ENCODE data around the gene NCAPG2.
A peak's percentile ranks its signal among the peaks of the same experiment; 100 is the strongest.
"Not testable (repeated sequence)": the region's sequence is repeated elsewhere in the genome, so short reads cannot be mapped to it uniquely, and the experiment has no call there.

The NCAPG2 gene

GRCh38 chr7:158706710-158707590, 2.3 kb upstream of the NCAPG2 start:
- TF ChIP-seq, protein P1, sequence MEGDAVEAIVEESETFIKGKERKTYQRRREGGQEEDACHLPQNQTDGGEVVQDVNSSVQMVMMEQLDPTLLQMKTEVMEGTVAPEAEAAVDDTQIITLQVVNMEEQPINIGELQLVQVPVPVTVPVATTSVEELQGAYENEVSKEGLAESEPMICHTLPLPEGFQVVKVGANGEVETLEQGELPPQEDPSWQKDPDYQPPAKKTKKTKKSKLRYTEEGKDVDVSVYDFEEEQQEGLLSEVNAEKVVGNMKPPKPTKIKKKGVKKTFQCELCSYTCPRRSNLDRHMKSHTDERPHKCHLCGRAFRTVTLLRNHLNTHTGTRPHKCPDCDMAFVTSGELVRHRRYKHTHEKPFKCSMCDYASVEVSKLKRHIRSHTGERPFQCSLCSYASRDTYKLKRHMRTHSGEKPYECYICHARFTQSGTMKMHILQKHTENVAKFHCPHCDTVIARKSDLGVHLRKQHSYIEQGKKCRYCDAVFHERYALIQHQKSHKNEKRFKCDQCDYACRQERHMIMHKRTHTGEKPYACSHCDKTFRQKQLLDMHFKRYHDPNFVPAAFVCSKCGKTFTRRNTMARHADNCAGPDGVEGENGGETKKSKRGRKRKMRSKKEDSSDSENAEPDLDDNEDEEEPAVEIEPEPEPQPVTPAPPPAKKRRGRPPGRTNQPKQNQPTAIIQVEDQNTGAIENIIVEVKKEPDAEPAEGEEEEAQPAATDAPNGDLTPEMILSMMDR (IDR thresholded peaks at IDR 0.05; ENCODE audit: low read depth, low read length), result no peak
- H3K4me3 ChIP-seq (ENCODE audit: low read depth, low read length), result no peak overlapping the region; the same call in 1 of the 2 replicates

DNA sequence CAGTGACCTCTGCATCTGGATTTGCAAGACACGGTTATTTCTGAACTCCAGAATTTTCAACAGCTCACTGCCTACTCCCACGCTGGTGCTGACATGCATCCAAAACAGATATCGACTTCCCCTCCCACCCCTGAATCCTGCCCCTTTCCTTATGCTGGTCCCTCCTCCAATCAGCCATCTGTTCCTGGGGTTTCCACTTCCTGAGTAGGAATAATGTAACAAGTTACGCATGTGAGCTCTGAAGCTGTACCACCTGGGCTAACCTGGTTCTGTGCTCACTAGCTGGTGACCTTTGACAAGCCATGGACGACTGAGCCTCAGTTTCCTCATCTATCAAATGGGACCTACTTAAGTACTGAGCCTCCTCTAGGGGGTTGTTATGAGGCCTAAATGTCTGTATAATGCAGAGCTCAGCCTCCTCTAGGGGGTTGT, 1.7 kb upstream of the NCAPG2 start:
- no peaks in the 10 kb centered on the region for H3K27me3 ChIP-seq
- H3K4me1 ChIP-seq, result no peaks in the 10 kb centered on the region
- peaks cover 4% of the 10 kb centered on the region for H3K36me3 ChIP-seq
- no peak for DNase-seq
- no peaks in the 10 kb centered on the region for H3K9me3 ChIP-seq
- TF ChIP-seq, protein P1 (IDR thresholded peaks at IDR 0.05; ENCODE audit: low read depth, low read length), result no peak
- no peak overlapping the region for H3K4me3 ChIP-seq (ENCODE audit: low read depth, low read length)

More at GRCh38 chr7:158706710-158707590, 2.3 kb upstream of the NCAPG2 start:
- no peaks in the 10 kb centered on the region for H3K9me3 ChIP-seq
- no peaks in the 10 kb centered on the region for H3K36me3 ChIP-seq
- no peak for DNase-seq
- H3K4me1 ChIP-seq, result no peaks in the 10 kb centered on the region
- H3K27me3 ChIP-seq, result no peaks in the 10 kb centered on the region

DNA sequence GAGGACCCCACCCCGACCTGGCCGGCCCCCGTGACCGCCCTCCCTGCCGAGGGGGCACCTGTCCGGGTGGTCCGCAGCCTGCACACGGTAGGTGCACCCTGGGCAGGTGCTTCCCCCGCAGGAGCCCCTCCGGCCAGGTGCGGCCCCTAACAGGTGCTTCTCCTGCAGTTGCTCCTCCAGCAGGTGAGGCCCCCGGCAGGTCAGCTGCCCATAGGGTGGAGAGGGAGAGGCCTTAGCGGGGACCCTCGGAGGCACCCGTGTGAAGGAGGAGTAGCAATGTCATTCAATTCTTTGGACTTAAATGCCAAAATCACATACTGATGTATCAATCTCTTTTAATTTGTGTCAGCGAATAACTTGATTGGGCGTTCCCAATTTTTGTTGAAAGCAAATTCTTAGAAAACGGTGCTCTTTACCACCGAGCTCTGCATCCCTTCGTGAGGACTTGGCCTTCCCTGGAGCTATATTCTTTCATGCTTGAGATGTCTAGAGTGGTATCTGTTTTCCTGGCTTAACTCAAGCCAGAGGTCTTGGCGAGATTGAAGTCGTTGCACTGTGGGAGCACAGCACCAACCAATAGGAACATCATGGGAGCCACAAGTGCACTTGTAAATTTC, 738 bp upstream of the NCAPG2 start:
- TF ChIP-seq, protein P1 (IDR thresholded peaks at IDR 0.05; ENCODE audit: low read depth, low read length), result no peak
- H3K27me3 ChIP-seq, result no peaks in the 10 kb centered on the region
- peak overlapping the region; percentile 81 for H3K4me3 ChIP-seq (ENCODE audit: low read depth, low read length)
- H3K36me3 ChIP-seq, result peaks cover 8% of the 10 kb centered on the region
- no peaks in the 10 kb centered on the region for H3K9me3 ChIP-seq
- no peak for DNase-seq
- H3K4me1 ChIP-seq, result no peaks in the 10 kb centered on the region

GRCh38 chr7:158703679-158704523, 703 bp downstream of the NCAPG2 start:
- Histone ChIP-seq H3K4me3 (ENCODE audit: low read depth, low read length) (peak overlapping the region; percentile 81), H3K36me3 (peaks cover 15% of the 10 kb centered on the region)
- not testable (repeated sequence) for H3K9me3 ChIP-seq, H3K4me1 ChIP-seq, DNase-seq, H3K27me3 ChIP-seq

GRCh38 chr7:158702944-158703343, 1.7 kb downstream of the NCAPG2 start:
- Histone ChIP-seq H3K36me3 (peaks cover 23% of the 10 kb centered on the region), H3K27me3 (no peaks in the 10 kb centered on the region), H3K9me3 (no peaks in the 10 kb centered on the region), H3K4me1 (no peaks in the 10 kb centered on the region), H3K4me3 (ENCODE audit: low read depth, low read length) (peak overlapping the region; percentile 81)
- TF ChIP-seq, protein P1 (IDR thresholded peaks at IDR 0.05; ENCODE audit: low read depth, low read length), result no peak
- DNase-seq, result no peak

GRCh38 chr7:158702196-158702595, 2.4 kb downstream of the NCAPG2 start:
- Histone ChIP-seq H3K4me1 (no peaks in the 10 kb centered on the region), H3K9me3 (no peaks in the 10 kb centered on the region), H3K27me3 (no peaks in the 10 kb centered on the region), H3K36me3 (peaks cover 28% of the 10 kb centered on the region), H3K4me3 (ENCODE audit: low read depth, low read length) (no peak overlapping the region; the same call in 1 of the 2 replicates)
- no peak for DNase-seq
- TF ChIP-seq, protein P1 (IDR thresholded peaks at IDR 0.05; ENCODE audit: low read depth, low read length), result no peak
